BE2C (cell line): ENCODE data around the gene PDLIM1.

Source experiments
- DNase-seq: peaks from one replicate; pipeline ENCODE4 v3.0.0-alpha.2; 2020
- H3K27me3 ChIP-seq: fragments of 250-450 bp; sonication (Bioruptor Pico); 2 replicates; pipeline ENCODE4 v1.5.1; 2020; ENCODE audit warnings: mild to moderate bottlenecking
- H3K36me3 ChIP-seq: fragments of 250-450 bp; sonication (Bioruptor Pico); 2 replicates; pipeline ENCODE4 v1.5.1; 2020; ENCODE audit warnings: mild to moderate bottlenecking
- H3K4me1 ChIP-seq: fragments of 250-450 bp; sonication (Bioruptor Pico); 2 replicates; pipeline ENCODE4 v1.5.1; 2020
- H3K4me3 ChIP-seq: 2 replicates; pipeline ENCODE4 v1.5.1; 2011; ENCODE audit warnings: low read depth, low read length
- H3K9me3 ChIP-seq: fragments of 250-450 bp; sonication (Bioruptor Pico); 2 replicates; pipeline ENCODE4 v1.5.1; 2020
- TF ChIP-seq, protein P1 (sequence below): IDR thresholded peaks from 2 replicates; pipeline ENCODE4 v1.5.1; 2012; ENCODE audit warnings: mild to moderate bottlenecking, low read depth, low read length

PDLIM1 gene

DNA sequence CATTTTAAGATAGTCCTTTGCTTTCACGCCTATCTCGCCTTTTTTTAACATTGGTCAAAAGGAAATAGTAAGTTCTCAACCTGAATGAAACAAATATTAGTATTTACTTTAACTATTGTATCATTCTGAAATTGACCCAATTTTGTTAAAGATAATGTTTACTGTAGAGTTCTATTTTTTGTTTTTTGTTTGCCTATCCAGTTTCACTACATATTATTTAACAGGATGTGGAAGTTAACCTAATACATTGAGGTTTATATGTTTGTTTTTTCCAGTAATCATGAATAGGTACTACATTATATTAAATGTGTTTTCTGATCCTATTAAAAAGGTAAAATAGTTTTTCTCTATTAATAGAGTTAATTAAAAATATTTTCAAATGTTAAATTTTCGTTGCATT, 70.3 kb downstream of the PDLIM1 start:
- Histone ChIP-seq H3K36me3 (no peaks in the 10 kb centered on the region), H3K4me3 (no peak overlapping the region), H3K9me3 (no peaks in the 10 kb centered on the region), H3K27me3 (no peaks in the 10 kb centered on the region), H3K4me1 (no peaks in the 10 kb centered on the region)
- TF ChIP-seq, protein P1, sequence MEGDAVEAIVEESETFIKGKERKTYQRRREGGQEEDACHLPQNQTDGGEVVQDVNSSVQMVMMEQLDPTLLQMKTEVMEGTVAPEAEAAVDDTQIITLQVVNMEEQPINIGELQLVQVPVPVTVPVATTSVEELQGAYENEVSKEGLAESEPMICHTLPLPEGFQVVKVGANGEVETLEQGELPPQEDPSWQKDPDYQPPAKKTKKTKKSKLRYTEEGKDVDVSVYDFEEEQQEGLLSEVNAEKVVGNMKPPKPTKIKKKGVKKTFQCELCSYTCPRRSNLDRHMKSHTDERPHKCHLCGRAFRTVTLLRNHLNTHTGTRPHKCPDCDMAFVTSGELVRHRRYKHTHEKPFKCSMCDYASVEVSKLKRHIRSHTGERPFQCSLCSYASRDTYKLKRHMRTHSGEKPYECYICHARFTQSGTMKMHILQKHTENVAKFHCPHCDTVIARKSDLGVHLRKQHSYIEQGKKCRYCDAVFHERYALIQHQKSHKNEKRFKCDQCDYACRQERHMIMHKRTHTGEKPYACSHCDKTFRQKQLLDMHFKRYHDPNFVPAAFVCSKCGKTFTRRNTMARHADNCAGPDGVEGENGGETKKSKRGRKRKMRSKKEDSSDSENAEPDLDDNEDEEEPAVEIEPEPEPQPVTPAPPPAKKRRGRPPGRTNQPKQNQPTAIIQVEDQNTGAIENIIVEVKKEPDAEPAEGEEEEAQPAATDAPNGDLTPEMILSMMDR: no peak
- DNase-seq: no peak

DNA sequence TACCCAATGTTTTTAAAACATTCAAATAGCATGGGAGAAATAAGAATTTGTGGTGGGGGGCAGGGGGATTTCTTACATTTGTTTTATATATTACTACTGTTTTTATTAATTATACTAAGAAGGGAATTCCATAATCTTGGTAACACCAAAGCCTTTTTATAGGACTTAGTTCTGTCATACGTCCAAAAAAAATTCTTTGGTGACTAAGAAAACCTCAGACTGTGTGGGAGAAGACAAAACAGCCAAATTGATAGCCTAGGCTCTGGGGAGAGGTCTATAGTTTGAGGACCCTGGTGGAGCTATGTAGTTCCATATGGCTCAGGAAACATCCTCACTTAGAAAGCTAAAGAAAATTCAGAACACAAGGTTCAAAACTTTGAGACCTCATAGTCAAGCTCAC, 73.3 kb downstream of the PDLIM1 start:
- TF ChIP-seq, protein P1: no peak
- H3K4me3 ChIP-seq: no peak overlapping the region
- no peaks in the 10 kb centered on the region for H3K9me3 ChIP-seq
- H3K4me1 ChIP-seq: no peaks in the 10 kb centered on the region
- H3K36me3 ChIP-seq: no peaks in the 10 kb centered on the region
- H3K27me3 ChIP-seq: no peaks in the 10 kb centered on the region
- no peak for DNase-seq

DNA sequence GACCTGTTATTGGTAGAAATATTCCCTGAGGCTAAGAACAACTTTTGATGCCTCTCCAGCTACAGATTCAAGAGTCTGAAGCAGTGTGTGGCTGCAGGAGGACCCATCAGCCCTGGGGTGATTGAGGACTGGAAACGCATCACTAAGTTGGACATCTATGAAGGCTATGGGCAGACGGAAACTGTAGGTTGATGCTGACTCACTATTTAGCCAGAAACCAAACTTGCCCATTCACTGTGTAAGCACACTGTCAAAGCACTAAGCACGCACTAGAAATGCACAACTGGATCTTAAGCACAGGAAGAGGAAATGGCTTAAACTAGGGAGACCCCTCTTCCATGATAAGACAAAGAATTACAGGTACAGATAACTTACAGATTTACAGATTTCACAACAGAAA, 76.0 kb downstream of the PDLIM1 start:
- no peaks in the 10 kb centered on the region for H3K9me3 ChIP-seq
- no peaks in the 10 kb centered on the region for H3K4me1 ChIP-seq
- H3K4me3 ChIP-seq: no peak overlapping the region
- no peak for DNase-seq
- H3K27me3 ChIP-seq: no peaks in the 10 kb centered on the region
- TF ChIP-seq, protein P1: no peak
- H3K36me3 ChIP-seq: no peaks in the 10 kb centered on the region

DNA sequence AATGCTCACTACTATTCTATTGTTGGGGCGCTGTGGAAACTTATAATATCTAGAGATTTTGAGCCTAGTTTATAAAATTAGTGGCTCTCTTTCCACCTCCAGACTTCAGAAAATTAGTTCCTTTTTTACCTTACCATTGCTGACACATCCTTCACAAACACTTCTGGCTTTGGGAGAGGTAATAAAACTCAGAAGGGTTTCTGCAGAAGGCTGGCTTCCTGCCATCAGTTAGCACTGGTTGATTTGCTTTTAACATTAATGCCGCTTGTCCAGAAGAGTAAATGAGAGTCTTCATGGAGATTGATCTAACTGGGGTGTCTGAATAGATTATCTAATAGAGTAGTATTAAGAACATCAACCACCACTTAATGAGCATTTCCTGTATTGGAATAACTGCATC, 76.4 kb downstream of the PDLIM1 start:
- H3K36me3 ChIP-seq: no peaks in the 10 kb centered on the region
- no peak overlapping the region for H3K4me3 ChIP-seq
- H3K9me3 ChIP-seq: no peaks in the 10 kb centered on the region
- no peaks in the 10 kb centered on the region for H3K27me3 ChIP-seq
- H3K4me1 ChIP-seq: no peaks in the 10 kb centered on the region
- no peak for DNase-seq
- TF ChIP-seq, protein P1: no peak

DNA sequence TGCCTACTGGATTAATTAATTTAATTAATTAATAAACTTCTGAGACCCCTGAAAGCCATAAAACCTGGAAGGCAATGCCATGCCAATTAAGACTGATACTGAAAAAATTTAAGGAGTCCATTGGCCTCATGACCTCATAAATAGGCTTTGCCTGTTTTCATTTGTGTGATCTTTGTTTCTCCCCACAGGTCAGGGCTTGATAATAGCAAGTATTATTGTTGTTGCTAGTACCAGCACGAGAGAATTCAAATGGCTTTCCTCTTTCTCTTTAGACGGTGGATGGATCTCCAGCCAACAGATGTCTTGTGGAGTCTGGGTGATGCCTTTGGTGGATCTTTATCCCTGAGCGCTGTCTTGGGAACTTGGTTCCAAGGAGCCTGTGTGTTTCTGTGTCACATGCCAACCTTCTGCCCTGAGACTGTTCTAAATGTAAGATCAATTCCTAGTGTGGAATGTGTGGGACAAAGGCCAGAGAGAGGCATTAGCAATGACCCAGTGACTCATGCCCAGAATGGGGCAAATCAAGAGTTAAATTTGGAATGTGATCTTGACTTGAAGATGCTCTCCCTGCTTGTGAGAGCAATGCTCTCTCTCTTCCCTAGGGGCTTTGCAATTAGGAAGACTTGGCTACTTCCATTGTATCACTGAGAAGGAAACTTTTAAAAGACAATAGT, 79.1 kb downstream of the PDLIM1 start:
- H3K9me3 ChIP-seq: no peaks in the 10 kb centered on the region
- no peaks in the 10 kb centered on the region for H3K27me3 ChIP-seq
- H3K36me3 ChIP-seq: no peaks in the 10 kb centered on the region
- H3K4me1 ChIP-seq: no peaks in the 10 kb centered on the region
- DNase-seq: no peak
- TF ChIP-seq, protein P1: no peak
- H3K4me3 ChIP-seq: no peak overlapping the region

DNA sequence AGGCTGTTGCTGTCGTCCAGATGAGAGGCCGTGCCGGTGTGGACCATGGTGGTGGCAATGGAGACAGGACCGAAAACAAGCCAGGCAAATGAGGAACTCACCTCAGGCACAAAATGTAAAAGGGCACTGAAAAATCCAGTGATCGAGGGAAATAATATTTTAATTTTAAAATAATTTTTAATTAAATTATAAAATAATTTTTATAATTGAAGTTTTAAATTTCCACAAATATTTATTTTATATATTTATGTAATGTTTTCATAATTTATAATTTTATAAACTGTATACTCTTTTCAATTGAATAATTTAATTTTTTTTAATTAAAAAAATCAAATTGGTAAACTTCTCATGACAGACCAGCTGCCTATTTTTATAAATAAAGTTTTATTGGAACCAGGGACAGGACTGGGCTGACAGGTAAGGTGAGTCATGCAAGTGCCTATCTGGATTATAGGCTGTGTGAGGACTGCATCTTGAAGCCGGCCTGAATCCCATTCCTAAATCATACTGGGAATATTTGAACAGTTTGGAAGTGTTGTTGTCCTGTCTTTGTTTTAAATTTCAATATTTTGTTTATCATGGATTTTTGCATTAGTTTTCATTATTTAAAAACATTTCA, 81.2 kb downstream of the PDLIM1 start:
- Histone ChIP-seq H3K27me3 (no peaks in the 10 kb centered on the region), H3K36me3 (no peaks in the 10 kb centered on the region), H3K4me3 (no peak overlapping the region), H3K4me1 (no peaks in the 10 kb centered on the region), H3K9me3 (no peaks in the 10 kb centered on the region)
- TF ChIP-seq, protein P1: no peak
- DNase-seq: no peak
